Colonic mucosa (tissue), 4 donors: ENCODE data around the gene LRRC8C. TPM values are rescaled to one million over a fixed set of nuclear protein-coding genes. Genes with fewer than 3 reads are reported as not detected.

Source experiments
- DNase-seq: peaks from one replicate; pipeline ENCODE4 v3.0.0-alpha.2; 2020
- H3K27ac ChIP-seq: fragments of 200-600 bp; one replicate; pipeline ENCODE4 v1.8.0; 2021
- H3K27me3 ChIP-seq: fragments of 200-600 bp; one replicate; pipeline ENCODE4 v1.8.0; 2021
- H3K36me3 ChIP-seq: fragments of 200-600 bp; one replicate; pipeline ENCODE4 v1.8.0; 2021
- H3K4me1 ChIP-seq: fragments of 200-600 bp; one replicate; pipeline ENCODE4 v1.8.0; 2021; ENCODE audit warnings: mild to moderate bottlenecking
- H3K4me3 ChIP-seq: fragments of 200-600 bp; one replicate; pipeline ENCODE4 v1.8.0; 2021
- H3K9ac ChIP-seq, 2 donors: one replicate each; pipeline ENCODE4 v1.7.0; 2013; ENCODE audit warnings: control low read depth in 2 of 2, low read depth in 2 of 2, low read length in 2 of 2
- H3K9me3 ChIP-seq: fragments of 200-600 bp; one replicate; pipeline ENCODE4 v1.8.0; 2021
- intact Hi-C: fragments of 100-400 bp; cut with DNase I; formaldehyde crosslinking; loops from one replicate; pipeline ENCODE4 v1.14.1; 2022
- total RNA-seq, 2 donors: library from RNA; stranded (reverse); fragmentation: NEBNext Ultra II Directional in 1 of 2; extraction: Animal tissue kit (Norgen Biotek cat#: 25700) in 1 of 2; gene quantifications; one replicate each; pipeline ENCODE4 v1.2.1, GENCODE V29; 2021
- TF ChIP-seq, protein P1 (sequence below): fragments of 200-600 bp; IDR thresholded peaks from one replicate; pipeline ENCODE4 v1.8.0; 2022; ENCODE audit warnings: antibody characterized with exemption, mild to moderate bottlenecking
- donor health status: healthy.
- donor health status: DM: no; HTN: no; CAD: no.
- donor health status: DM: no; HTN: no; CAD: no.

Gene LRRC8C
- total RNA-seq, 2 donors from 2014 or later, result 1.2 to 3.3 TPM

DNA sequence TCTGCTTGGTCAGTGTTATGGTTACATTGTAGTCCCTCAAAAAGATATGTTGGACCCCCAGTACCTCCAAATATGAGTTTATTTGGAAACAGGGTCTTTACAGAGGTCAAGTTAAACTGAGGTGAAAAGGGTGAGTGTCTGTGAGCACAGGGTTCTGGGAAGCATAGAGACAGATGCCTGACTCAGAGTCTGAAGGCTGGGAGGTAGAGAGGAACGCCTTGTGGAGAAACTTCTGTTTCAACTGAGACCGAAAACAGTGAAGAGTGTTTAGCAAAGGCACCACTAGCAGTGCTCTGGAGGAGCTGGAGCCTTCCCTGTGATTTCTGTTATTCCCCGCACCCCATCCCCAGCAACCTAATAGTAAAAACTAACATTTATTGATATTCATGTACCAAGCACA lies 122.7 kb downstream of the LRRC8C start:
- Histone ChIP-seq H3K4me1 (no peaks in the 10 kb centered on the region), H3K9ac (no peak overlapping the region), H3K27ac (no peak overlapping the region), H3K9me3 (no peaks in the 10 kb centered on the region), H3K27me3 (no peaks in the 10 kb centered on the region), H3K4me3 (no peak overlapping the region), H3K36me3 (no peaks in the 10 kb centered on the region)
- intact Hi-C loops, result no loop called here
- no peak for DNase-seq
- TF ChIP-seq, protein P1, sequence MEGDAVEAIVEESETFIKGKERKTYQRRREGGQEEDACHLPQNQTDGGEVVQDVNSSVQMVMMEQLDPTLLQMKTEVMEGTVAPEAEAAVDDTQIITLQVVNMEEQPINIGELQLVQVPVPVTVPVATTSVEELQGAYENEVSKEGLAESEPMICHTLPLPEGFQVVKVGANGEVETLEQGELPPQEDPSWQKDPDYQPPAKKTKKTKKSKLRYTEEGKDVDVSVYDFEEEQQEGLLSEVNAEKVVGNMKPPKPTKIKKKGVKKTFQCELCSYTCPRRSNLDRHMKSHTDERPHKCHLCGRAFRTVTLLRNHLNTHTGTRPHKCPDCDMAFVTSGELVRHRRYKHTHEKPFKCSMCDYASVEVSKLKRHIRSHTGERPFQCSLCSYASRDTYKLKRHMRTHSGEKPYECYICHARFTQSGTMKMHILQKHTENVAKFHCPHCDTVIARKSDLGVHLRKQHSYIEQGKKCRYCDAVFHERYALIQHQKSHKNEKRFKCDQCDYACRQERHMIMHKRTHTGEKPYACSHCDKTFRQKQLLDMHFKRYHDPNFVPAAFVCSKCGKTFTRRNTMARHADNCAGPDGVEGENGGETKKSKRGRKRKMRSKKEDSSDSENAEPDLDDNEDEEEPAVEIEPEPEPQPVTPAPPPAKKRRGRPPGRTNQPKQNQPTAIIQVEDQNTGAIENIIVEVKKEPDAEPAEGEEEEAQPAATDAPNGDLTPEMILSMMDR, result no peak

DNA sequence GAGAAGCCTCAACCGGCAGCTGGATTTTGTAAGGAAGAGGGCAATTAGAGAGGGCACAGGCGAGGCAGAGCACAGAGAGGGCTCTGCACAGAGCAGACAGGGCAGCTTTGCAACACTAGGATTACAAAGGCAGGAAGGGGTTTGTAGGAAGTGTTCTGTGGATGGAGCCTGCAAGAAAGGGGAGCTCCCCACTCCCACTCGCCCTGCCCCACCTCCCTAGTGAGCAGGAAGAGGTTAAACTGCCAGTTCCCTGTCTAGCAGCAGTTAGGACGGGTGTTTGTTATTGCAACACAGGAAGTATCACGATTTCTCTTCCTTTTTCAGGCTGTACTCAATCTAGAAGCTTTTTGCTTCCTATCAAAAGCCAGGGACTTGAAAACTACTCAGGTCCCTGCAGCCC lies 124.6 kb downstream of the LRRC8C start:
- H3K4me3 ChIP-seq, result no peak overlapping the region
- DNase-seq, result peak; percentile 33
- H3K27me3 ChIP-seq, result no peaks in the 10 kb centered on the region
- intact Hi-C loops, result no loop called here
- no peaks in the 10 kb centered on the region for H3K9me3 ChIP-seq
- TF ChIP-seq, protein P1, result no peak
- H3K36me3 ChIP-seq, result no peaks in the 10 kb centered on the region
- H3K9ac ChIP-seq, result peak overlapping the region in 1 of 2 donors; percentile 3
- no peaks in the 10 kb centered on the region for H3K4me1 ChIP-seq
- peak overlapping the region; percentile 19 for H3K27ac ChIP-seq

DNA sequence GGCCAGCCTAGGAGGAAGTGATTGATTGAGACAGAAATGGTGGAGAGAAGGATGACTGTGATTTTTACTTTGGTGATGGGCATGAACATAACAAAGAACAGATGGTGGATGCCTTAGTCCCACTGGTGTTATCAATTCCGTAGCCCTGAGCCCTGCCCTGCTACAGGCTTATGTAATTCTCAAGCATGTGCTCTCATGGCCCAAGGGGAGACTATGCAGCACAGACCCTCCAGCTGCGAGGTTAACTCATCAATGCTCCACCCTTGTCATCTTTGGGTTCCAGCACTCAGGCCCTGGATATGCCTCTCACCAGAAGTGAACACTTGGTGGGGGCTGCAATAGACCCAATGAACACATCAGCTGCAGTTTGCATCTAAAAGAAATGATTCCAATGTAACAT lies 125.2 kb downstream of the LRRC8C start:
- H3K36me3 ChIP-seq, result no peaks in the 10 kb centered on the region
- no peaks in the 10 kb centered on the region for H3K4me1 ChIP-seq
- no peak overlapping the region for H3K4me3 ChIP-seq
- no peaks in the 10 kb centered on the region for H3K9me3 ChIP-seq
- no peaks in the 10 kb centered on the region for H3K27me3 ChIP-seq
- no peak for DNase-seq
- intact Hi-C loops, result no loop called here
- no peak overlapping the region for H3K9ac ChIP-seq
- peak overlapping the region; percentile 19 for H3K27ac ChIP-seq
- TF ChIP-seq, protein P1, result no peak

DNA sequence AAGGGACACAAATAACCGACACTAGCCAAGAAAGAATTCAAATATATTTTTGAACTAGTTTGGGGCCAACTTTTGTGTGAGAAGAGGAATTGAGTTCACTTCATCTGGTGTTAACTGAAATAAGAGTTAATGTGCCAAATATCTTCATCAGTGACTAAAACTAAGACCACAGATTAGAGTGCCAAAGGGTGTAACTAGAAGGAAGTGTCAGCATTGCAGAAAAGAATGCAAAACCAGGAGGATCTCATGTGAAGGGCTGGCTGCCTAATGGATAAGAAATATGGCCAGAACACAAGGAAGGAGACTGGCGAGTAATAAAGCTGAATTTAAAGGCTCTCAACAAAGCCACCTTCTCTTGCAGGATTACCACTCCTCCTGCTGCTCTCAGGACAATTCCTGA lies 126.1 kb downstream of the LRRC8C start:
- Histone ChIP-seq H3K9me3 (no peaks in the 10 kb centered on the region), H3K4me1 (no peaks in the 10 kb centered on the region), H3K36me3 (no peaks in the 10 kb centered on the region), H3K4me3 (no peak overlapping the region), H3K9ac (no peak overlapping the region), H3K27ac (no peak overlapping the region), H3K27me3 (no peaks in the 10 kb centered on the region)
- intact Hi-C loops, result no loop called here
- no peak for DNase-seq
- TF ChIP-seq, protein P1, result no peak

DNA sequence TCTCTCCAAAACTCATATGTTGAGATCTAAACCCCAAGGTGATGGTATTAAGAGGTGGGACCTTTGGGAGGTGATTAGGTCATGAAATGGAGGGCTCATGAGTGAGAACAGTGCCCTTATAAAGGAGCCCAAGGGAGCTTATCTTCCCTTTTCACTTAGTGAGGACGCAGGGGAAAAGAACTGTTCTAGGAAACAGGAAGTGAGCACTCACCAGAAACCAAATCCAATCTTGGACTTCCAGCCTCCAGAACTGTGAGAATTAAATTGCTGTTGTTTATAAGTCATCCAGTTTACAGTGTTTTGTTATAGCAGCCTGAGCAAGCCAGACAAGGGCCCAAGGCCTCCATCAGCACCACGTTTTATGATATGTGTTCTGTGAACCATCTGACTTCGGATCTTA lies 127.6 kb downstream of the LRRC8C start:
- Histone ChIP-seq H3K9ac (no peak overlapping the region), H3K36me3 (no peaks in the 10 kb centered on the region), H3K4me3 (no peak overlapping the region), H3K4me1 (no peaks in the 10 kb centered on the region), H3K27me3 (no peaks in the 10 kb centered on the region), H3K27ac (no peak overlapping the region), H3K9me3 (no peaks in the 10 kb centered on the region)
- DNase-seq, result no peak
- intact Hi-C loops, result loop anchor here (5.0 to 10.0 kb wide), 3 partner anchors 128 to 236 kb away; partner anchors contain the start of genes LRRC8B and LRRC8C
- TF ChIP-seq, protein P1, result no peak
